HepG2 (cell line): ENCODE measurements around the gene ATAD3C. TPM values are rescaled to one million over a fixed set of nuclear protein-coding genes. Genes with fewer than 3 reads are reported as not detected.

Source experiments
- AGO1 ChIP-seq: fragments of 200-400 bp; formaldehyde crosslinking; IDR thresholded peaks from 2 replicates; pipeline ENCODE4 v1.6.1; 2017; ENCODE audit warnings: mild to moderate bottlenecking, low read depth, low read length, moderate library complexity; ENCODE audit not compliant: poor library complexity, severe bottlenecking
- ATF7-NPFF ChIP-seq: sonication (generic); formaldehyde crosslinking; IDR thresholded peaks from 2 replicates; pipeline ENCODE4 v1.8.1; 2023; ENCODE audit warnings: mild to moderate bottlenecking, low read depth, missing genetic modification reagents, moderate library complexity
- E2F5 ChIP-seq: sonication (generic); formaldehyde crosslinking; conservative IDR thresholded peaks from 2 replicates; pipeline ENCODE4 v1.4.0; 2020; ENCODE audit warnings: missing genetic modification reagents
- HES4 ChIP-seq: sonication (generic); formaldehyde crosslinking; IDR thresholded peaks from 2 replicates; pipeline ENCODE4 v1.9.0; 2021; ENCODE audit warnings: mild to moderate bottlenecking, missing genetic modification reagents, borderline replicate concordance
- HOXA5 ChIP-seq: sonication (generic); formaldehyde crosslinking; IDR thresholded peaks from 2 replicates; pipeline ENCODE4 v1.4.0; 2020; ENCODE audit warnings: missing genetic modification reagents
- KDM6A ChIP-seq: IDR thresholded peaks from 2 replicates; pipeline ENCODE4 v1.6.1; 2016; ENCODE audit warnings: low read depth
- MLXIP ChIP-seq: sonication (generic); formaldehyde crosslinking; IDR thresholded peaks from 2 replicates; pipeline ENCODE4 v1.9.0; 2021; ENCODE audit warnings: missing genetic modification reagents, borderline replicate concordance
- MTA1 ChIP-seq: sonication (generic); formaldehyde crosslinking; IDR thresholded peaks from 2 replicates; pipeline ENCODE4 v1.4.0; 2020; ENCODE audit warnings: missing genetic modification reagents, mild to moderate bottlenecking, borderline replicate concordance
- MTA3 ChIP-seq: sonication (generic); formaldehyde crosslinking; IDR thresholded peaks from 2 replicates; pipeline ENCODE4 v1.4.0; 2020; ENCODE audit warnings: missing genetic modification reagents
- NCOA2 ChIP-seq: sonication (generic); formaldehyde crosslinking; IDR thresholded peaks from 2 replicates; pipeline ENCODE4 v1.8.0; 2022; ENCODE audit warnings: inconsistent platforms
- POLR2G ChIP-seq: fragments of 200-400 bp; formaldehyde crosslinking; IDR thresholded peaks from 2 replicates; pipeline ENCODE4 v1.6.1; 2018; ENCODE audit warnings: mild to moderate bottlenecking, low read depth, low read length, moderate library complexity
- SRSF9 ChIP-seq: fragments of 200-400 bp; formaldehyde crosslinking; IDR thresholded peaks from 2 replicates; pipeline ENCODE4 v1.6.1; 2018; ENCODE audit warnings: borderline replicate concordance, mild to moderate bottlenecking, low read depth, low read length; ENCODE audit not compliant: insufficient read depth, poor library complexity, severe bottlenecking
- THAP11 ChIP-seq: IDR thresholded peaks from 2 replicates; pipeline ENCODE4 v1.6.1; 2016; ENCODE audit warnings: missing biosample characterization, missing genetic modification reagents
- ZFP41 ChIP-seq: sonication (generic); formaldehyde crosslinking; IDR thresholded peaks from 2 replicates; pipeline ENCODE4 v1.4.0; 2020; ENCODE audit warnings: mild to moderate bottlenecking, missing genetic modification reagents, borderline replicate concordance
- ZNF235 ChIP-seq: sonication (generic); formaldehyde crosslinking; IDR thresholded peaks from 2 replicates; pipeline ENCODE4 v1.8.1; 2023; ENCODE audit warnings: mild to moderate bottlenecking, missing genetic modification reagents, borderline replicate concordance
- ZNF660 ChIP-seq: sonication (generic); formaldehyde crosslinking; IDR thresholded peaks from 2 replicates; pipeline ENCODE4 v1.5.1; 2020; ENCODE audit warnings: mild to moderate bottlenecking, low read depth, missing genetic modification reagents, borderline replicate concordance
- ZNF724P ChIP-seq: sonication (generic); formaldehyde crosslinking; IDR thresholded peaks from 2 replicates; pipeline ENCODE4 v1.8.0; 2022; ENCODE audit warnings: missing genetic modification reagents, borderline replicate concordance
- polyA plus RNA-seq, 8 experiments: library from polyadenylated mRNA; depleted of rRNA in 3 of 8; stranded (reverse) in 7 of 8; unstranded in 1 of 8; fragments of >200 nt; fragmentation: Illumina TruSeq in 4 of 8; extraction: Trizol in 4 of 8; gene quantifications; 2 replicates each; pipeline versions ENCODE4 v1.2.1 to v1.2.3, GENCODE V29; 2011 to 2016; ENCODE audit warnings: low read depth in 4 of 8, missing spikeins in 1 of 8, mixed read lengths in 1 of 8; ENCODE audit not compliant: insufficient read depth in 1 of 8
- total RNA-seq, 5 experiments: library from RNA; depleted of rRNA; stranded (reverse); fragments of >200 nt; fragmentation: Illumina TruSeq; extraction: Trizol; gene quantifications; 2 replicates each; pipeline ENCODE4 v1.2.3, GENCODE V29; 2016; ENCODE audit warnings: low read depth in 1 of 5
- TF ChIP-seq, protein P1 (sequence below): sonication (generic); formaldehyde crosslinking; IDR thresholded peaks from 2 replicates; pipeline ENCODE4 v1.9.0; 2022; ENCODE audit warnings: low read depth, missing genetic modification reagents
- TF ChIP-seq, protein P2 (sequence below): sonication (generic); formaldehyde crosslinking; IDR thresholded peaks from 2 replicates; pipeline ENCODE4 v1.4.0; 2020; ENCODE audit warnings: missing genetic modification reagents
- TF ChIP-seq, protein P3 (sequence below), 2 experiments: fragments of 450-650 bp in 1 of 2; sonication (generic) in 1 of 2; formaldehyde crosslinking; IDR thresholded peaks; 2 replicates each; pipeline versions ENCODE4 v1.5.0 to v1.8.0; 2020 to 2022; ENCODE audit warnings: mild to moderate bottlenecking in 1 of 2, missing genetic modification reagents in 1 of 2

Gene ATAD3C
- total and polyA plus RNA-seq, 2 of the 13 experiments (the other 11 are each of a cell fraction or from before 2014, with no cell fraction given), result 2.4 to 3.2 TPM

GRCh38 chr1:1421147-1421906, 28.2 kb upstream of the ATAD3C start, which contains the start of gene ANKRD65 (continued):
- TF ChIP-seq, protein P1, sequence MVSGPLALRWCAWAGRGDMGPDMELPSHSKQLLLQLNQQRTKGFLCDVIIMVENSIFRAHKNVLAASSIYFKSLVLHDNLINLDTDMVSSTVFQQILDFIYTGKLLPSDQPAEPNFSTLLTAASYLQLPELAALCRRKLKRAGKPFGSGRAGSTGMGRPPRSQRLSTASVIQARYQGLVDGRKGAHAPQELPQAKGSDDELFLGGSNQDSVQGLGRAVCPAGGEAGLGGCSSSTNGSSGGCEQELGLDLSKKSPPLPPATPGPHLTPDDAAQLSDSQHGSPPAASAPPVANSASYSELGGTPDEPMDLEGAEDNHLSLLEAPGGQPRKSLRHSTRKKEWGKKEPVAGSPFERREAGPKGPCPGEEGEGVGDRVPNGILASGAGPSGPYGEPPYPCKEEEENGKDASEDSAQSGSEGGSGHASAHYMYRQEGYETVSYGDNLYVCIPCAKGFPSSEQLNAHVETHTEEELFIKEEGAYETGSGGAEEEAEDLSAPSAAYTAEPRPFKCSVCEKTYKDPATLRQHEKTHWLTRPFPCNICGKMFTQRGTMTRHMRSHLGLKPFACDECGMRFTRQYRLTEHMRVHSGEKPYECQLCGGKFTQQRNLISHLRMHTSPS (CRISPR knock-in tag), result peak; percentile 95
- TF ChIP-seq, protein P2, sequence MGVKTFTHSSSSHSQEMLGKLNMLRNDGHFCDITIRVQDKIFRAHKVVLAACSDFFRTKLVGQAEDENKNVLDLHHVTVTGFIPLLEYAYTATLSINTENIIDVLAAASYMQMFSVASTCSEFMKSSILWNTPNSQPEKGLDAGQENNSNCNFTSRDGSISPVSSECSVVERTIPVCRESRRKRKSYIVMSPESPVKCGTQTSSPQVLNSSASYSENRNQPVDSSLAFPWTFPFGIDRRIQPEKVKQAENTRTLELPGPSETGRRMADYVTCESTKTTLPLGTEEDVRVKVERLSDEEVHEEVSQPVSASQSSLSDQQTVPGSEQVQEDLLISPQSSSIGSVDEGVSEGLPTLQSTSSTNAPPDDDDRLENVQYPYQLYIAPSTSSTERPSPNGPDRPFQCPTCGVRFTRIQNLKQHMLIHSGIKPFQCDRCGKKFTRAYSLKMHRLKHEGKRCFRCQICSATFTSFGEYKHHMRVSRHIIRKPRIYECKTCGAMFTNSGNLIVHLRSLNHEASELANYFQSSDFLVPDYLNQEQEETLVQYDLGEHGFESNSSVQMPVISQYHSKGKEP (CRISPR knock-in tag), result no peak
- TF ChIP-seq POLR2G (peak; percentile 91), ZFP41 (CRISPR knock-in tag) (no peak; the same call in 1 of the 2 replicates), MTA3 (CRISPR knock-in tag) (no peak), THAP11 (CRISPR knock-in tag) (peak; percentile 48; the same call in 1 of the 2 replicates), ATF7-NPFF (CRISPR knock-in tag) (peak; percentile 62; the same call in 1 of the 2 replicates), ZNF724P (CRISPR knock-in tag) (no peak), E2F5 (no peak), MTA1 (CRISPR knock-in tag) (0 out of 2 replicates have a peak, but pooled peaks have one; percentile 48), HES4 (CRISPR knock-in tag) (no peak), AGO1 (no peak), ZNF235 (no peak), KDM6A (peak; percentile 49), ZNF660 (no peak), MLXIP (CRISPR knock-in tag) (no peak), SRSF9 (no peak), NCOA2 (CRISPR knock-in tag) (peak; percentile 58; the same call in 1 of the 2 replicates), HOXA5 (CRISPR knock-in tag) (no peak)
- TF ChIP-seq, protein P3, sequence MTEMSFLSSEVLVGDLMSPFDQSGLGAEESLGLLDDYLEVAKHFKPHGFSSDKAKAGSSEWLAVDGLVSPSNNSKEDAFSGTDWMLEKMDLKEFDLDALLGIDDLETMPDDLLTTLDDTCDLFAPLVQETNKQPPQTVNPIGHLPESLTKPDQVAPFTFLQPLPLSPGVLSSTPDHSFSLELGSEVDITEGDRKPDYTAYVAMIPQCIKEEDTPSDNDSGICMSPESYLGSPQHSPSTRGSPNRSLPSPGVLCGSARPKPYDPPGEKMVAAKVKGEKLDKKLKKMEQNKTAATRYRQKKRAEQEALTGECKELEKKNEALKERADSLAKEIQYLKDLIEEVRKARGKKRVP (CRISPR knock-in tag; IDR thresholded peaks at IDR 0.05), result no peak
